Measurements from ENCODE around the gene NOTO.

NOTO gene, protein sequence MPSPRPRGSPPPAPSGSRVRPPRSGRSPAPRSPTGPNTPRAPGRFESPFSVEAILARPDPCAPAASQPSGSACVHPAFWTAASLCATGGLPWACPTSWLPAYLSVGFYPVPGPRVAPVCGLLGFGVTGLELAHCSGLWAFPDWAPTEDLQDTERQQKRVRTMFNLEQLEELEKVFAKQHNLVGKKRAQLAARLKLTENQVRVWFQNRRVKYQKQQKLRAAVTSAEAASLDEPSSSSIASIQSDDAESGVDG

DNA sequence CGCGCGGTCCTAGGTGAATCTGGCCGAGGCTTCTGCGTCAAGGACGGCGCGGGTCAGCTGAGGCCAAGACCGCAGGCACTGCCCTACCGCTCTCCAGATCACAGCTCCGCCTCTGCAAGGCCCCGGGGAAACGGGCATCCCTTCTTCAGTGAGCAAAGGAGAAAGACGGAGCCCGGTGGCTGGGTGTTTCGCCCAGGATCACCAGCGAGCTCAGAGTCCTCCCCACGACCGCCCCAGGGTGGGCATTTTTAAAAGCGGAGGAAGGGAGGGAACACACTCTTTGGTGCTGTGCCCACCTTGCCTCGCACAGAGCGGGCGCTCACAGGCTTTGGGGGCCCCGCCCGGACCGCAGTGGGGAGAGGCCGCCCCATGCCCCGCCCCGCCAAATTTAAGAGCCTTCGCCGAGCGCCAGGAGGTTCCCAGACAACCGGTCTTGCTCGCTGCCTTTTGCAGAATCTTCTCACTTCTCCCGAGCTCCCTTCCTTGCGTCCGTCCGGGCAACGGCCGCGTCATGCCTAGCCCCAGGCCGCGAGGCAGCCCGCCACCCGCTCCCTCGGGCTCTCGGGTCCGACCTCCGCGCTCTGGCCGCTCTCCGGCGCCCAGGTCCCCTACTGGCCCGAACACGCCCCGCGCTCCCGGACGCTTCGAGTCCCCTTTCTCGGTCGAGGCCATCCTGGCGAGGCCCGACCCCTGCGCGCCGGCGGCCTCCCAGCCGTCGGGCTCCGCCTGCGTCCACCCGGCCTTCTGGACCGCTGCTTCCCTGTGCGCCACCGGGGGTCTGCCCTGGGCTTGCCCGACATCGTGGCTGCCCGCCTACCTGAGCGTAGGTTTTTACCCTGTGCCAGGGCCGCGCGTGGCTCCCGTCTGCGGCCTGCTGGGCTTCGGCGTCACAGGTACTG lies at the start of gene NOTO:
Gene NOTO, plus strand, starts transcription at position 419 of the 899 bp plus-strand sequence. Its CDS starts 93 bp downstream, at position 512.
- TF ChIP-seq GATA3 (IDR thresholded peaks at IDR 0.05; ENCODE audit: low read depth, low read length) = no peak
- no peak for TF ChIP-seq GATA2 (IDR thresholded peaks at IDR 0.05; ENCODE audit: low read depth, low read length)

DNA sequence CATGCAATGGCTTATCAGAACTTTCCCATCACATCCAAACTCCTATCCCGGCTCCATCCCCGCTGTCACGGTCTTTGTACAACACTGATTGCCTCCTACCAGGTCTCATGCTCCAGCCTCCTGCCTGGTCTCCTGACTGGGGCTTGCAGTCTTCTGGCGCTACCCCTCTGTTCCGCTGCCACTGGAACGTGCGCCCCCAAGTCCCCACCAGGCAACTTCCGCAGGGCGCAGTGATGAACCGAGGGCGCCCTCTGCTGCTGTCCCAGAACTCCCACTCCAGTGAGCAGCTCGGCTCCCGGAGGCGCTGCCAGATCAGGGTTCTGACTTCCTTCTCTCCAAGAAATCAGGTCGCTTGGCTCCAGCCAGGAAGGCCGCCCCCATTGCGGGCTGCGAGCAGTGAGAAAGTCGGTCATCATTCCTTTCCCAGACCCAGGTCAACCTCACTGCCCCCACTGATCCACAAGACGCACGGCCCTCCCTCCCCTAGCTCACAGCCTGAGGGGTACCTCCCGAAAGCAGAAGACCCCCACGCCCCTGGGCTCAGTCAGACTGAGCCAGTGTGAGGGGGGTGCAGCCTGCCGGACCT lies 45.7 kb upstream of the NOTO start:
- no peak for TF ChIP-seq GATA2 (IDR thresholded peaks at IDR 0.05; ENCODE audit: low read depth, low read length)

DNA sequence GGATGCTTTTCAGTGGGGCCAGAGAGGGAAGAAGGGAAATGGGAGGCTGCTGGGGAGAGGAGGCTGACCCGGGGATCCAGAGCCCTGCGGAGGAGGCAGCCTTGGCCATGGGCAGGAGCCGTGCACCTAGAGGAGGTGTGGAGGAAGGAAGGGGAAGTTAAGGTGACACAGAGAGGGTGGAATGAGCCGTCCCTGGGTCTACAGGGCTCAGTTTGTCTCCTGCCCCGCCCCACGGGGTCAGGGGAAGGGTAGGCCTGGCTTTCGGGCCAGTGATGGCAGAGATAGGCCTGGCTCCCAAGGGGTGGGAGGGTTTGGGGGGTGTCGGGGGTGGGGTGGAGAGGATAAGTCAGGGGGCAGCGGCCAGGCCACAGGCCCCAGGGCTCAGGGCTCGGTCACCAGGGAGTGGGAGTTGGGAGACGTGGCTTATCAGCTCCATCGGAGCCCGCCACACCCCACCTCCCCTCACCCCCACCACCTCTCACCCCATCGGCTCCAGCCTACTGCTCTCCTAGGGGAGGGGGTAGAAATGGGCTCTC lies 39.5 kb upstream of the NOTO start:
- TF ChIP-seq GATA2 (IDR thresholded peaks at IDR 0.05; ENCODE audit: low read depth, low read length) = no peak
- no peak for TF ChIP-seq GATA3 (IDR thresholded peaks at IDR 0.05; ENCODE audit: low read depth, low read length)

DNA sequence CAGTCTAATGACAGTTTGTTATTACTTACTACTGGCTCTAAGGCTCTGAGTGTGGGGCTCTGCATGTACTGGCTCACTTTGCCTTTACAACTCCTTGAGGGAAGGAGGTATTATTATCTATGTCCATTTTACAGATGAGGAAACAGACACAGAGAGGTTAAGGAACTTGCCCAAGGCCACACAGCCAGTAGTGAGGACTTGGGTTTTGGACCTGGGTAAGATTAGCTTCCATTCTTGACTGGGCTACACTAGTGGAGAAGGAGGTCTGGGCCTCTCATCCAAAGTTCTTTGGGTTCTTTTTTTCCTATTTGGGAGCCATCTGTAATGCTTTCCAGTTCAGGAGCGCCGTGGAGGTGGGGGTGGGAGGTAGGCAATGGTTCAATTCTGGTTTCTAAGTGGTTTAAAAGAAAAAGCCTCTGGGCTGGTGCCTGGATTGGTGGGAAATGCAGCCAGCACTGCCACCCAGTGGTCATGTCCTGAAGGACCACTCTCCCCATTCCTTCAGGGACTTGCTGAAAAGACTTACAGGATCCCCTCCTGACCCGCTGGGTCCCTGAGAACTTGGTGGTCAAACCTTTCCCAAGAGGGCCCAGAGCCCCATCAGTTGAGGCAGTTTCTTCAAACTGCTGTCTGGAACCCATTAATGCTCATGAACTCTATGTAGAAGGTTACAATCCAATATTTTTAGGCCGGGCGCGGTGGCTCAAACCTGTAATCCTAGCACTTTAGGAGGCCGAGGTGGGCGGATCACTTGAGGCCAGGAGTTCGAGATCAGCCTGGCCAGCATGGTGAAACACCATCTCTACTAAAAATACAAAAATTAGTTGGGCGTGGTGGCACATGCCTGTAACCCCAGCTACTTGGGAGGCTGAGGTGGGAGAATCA lies 38.6 kb upstream of the NOTO start:
- TF ChIP-seq GATA3 (IDR thresholded peaks at IDR 0.05; ENCODE audit: low read depth, low read length) (no peak), GATA2 (IDR thresholded peaks at IDR 0.05; ENCODE audit: low read depth, low read length) (no peak)

DNA sequence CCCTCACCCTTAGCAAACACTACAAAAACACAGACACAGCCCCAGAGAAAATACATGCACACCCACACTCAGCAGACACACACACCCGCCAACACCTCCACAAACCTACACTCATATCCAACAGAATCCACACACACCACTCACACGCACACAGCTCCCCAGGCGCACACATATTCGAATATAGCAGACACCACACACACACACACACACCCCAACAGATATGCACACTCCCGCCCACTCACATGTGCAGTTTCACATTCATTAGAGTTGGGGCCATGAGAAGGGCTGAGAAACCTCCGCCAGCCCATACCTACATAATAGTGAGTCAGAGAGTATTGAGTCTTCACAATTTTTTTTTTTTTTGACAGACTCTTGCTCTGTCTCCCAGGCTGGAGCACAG lies 29.4 kb upstream of the NOTO start:
- no peak for TF ChIP-seq GATA2 (IDR thresholded peaks at IDR 0.05; ENCODE audit: low read depth, low read length)
- TF ChIP-seq GATA3 (IDR thresholded peaks at IDR 0.05; ENCODE audit: low read depth, low read length) = no peak

DNA sequence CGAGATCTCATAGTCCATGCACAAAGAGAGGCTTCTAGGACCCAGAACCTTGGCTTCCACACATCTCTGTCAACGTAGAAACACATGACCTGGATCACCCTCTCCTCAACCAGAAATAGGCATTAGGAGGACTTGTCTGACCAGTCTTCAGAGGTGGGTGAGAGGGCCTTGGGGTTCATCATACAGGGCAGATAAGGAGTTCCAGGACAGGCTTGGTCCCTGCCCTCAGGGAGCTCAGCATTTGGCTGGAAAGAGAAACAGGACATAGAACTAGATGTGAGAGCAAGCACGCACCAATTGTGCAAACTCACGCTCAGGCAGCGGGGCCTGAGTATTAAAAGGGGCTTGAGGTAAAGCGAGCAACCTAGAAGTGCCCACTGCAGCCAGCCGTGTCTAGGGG lies 28.6 kb upstream of the NOTO start:
- TF ChIP-seq GATA2 (IDR thresholded peaks at IDR 0.05; ENCODE audit: low read depth, low read length) = no peak
- no peak for TF ChIP-seq GATA3 (IDR thresholded peaks at IDR 0.05; ENCODE audit: low read depth, low read length)

DNA sequence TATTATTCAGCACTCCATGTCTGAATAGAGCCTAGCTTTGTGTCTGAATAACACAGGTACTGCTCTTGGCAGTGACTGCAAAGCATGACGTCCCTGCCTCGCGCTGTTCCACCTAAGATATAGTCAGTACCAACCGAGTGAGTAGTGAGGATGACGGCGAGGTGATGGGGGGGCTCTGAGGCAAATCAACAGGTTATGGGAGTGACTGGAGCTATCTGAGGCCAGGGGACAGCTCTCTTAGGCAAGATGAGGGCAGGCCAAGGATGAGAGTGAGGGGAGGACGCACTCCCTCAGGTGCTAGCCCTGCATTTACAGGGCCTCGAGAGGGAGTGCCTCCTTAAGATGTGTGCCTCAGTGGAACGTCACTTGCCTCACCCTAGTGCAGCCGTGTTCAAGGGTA lies 28.1 kb upstream of the NOTO start:
- TF ChIP-seq GATA2 (IDR thresholded peaks at IDR 0.05; ENCODE audit: low read depth, low read length) = no peak
- no peak for TF ChIP-seq GATA3 (IDR thresholded peaks at IDR 0.05; ENCODE audit: low read depth, low read length)

DNA sequence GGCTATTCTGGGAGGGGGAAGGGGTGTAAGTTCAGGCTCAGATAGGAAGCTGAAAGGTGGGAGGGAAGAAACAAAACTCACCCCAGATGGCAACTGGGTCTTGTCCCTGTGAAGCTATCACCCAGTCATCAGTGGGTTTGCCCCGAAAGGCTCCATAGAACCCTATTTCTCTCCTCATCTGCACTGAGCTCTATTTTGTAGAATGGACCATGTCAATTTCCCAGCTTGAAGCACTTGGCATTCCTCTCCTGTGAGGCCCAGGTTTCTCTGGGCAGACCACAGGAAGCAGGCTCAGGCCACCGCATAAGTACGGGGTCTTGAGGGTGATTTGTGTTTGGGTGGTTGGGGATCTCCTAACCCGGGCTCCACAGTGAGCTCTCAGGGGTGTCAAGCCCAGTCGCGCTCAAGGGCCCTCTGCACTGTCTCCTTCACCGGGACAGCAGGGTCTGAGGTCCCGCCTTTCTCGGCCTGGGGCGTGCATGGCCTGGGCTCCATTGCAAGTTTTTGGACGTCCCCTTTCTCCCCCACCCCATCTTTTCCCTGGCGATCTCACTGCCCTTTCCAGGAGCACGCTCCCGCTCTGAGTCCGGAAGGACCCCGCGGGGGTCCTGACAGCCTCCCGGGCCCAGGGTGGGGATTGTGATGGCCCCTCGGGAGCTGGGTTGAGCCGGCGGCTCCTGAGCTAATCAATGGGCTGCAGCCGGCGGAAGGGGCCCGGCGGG lies 27.3 kb upstream of the NOTO start:
- TF ChIP-seq GATA2 (IDR thresholded peaks at IDR 0.05; ENCODE audit: low read depth, low read length) (no peak), GATA3 (IDR thresholded peaks at IDR 0.05; ENCODE audit: low read depth, low read length) (no peak)

DNA sequence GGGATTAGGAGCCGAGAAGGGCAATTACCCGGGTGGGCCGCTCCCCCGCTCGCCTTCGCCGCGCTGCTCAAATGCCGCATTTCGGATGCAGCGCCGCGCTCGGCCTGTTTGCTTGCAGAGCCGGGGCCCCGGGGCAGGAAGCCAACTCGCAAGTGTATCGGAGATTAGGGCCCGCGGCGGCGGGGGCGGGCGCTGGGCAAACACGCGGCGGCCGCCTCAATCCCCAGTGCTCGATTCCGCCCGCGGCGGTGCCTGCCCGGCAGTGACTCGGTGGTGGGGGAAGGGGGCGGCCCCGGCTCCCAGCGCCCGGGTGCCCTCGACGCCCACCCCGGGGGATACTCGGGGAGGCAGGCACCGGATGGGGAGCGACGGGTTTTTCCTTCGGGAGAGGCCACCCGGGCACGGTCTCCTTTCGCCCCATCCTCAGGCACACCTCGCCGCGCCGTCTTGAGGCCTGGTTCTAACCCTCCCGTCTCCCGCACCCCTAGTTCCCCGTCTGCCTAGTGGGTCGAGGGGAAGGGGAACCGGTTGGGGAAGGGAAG lies 26.6 kb upstream of the NOTO start:
- TF ChIP-seq GATA2 (IDR thresholded peaks at IDR 0.05; ENCODE audit: low read depth, low read length) (no peak), GATA3 (IDR thresholded peaks at IDR 0.05; ENCODE audit: low read depth, low read length) (no peak)

DNA sequence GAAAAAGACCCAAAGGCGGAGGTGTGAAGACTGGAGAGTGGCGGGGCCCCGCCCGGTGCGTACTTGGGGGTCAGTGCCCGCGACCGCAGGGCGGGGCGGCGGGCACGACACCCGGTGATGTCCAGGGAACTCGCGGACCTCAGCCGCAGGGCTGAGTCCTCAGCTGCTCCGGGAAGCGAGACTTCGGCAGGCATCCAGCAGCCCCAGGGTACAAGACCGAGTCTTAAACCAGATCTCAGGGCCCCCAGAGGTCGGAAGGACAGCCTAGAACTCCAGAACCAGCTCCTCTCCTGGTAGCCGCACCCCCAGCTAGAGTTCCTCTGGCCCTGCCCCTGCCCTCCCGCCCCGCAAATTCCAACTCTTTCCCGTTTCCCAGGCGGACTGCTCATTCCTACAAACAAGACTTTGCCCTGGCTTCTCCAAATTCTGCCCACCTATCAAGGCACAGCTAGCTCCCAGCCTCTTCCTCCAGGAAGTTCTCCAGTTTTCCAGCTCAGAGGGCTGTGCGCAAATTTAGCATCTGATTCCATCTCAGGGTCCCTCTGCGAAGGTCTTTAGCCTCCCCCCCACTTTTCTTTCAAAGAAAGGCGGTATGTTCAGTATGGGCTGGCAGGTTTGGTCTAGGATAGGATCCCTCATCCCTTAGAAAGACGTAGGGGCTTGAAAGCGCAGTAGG lies 26.0 kb upstream of the NOTO start:
- TF ChIP-seq GATA3 (IDR thresholded peaks at IDR 0.05; ENCODE audit: low read depth, low read length) (no peak), GATA2 (IDR thresholded peaks at IDR 0.05; ENCODE audit: low read depth, low read length) (no peak)

DNA sequence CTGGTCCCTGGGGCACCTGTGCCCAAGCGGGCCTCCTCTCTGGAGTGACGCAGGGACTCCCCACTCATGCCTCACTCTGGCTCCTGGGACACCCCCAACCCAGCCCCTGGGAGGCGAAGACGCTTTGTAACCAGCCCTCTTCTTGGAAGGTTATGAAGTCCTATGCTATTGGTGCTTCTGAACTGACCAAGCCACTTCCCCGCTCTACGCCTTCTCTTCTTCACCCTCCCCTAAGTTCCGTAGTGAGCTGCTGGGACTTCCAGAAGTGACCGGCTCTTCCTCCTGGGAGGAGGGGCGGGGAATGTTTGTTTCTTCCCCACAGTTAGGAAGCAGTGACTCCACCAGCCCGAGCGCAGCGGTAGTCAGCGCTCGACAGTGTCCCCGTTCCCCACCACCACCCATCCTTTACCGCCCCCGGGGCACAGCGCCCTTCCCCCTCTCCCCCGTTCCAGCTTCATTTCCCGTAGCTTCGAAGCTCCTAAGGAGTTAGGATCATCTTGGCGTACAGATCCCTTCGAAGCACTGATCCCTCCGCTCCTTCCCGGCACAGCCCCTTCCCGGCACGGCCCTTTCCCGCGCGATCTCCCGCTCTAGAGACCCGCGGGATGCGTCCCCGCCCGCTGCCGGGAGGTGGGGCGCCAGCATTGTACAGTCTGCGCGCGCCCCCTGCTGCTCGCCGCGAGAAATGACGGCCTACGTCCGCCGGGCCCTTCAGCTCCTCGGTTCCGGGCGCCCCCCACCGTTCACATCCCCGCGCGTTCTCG lies 25.3 kb upstream of the NOTO start:
- TF ChIP-seq GATA3 (IDR thresholded peaks at IDR 0.05; ENCODE audit: low read depth, low read length) (no peak), GATA2 (IDR thresholded peaks at IDR 0.05; ENCODE audit: low read depth, low read length) (no peak)

Data from SH-SY5Y (cell line).